DND-41 (cell line): ENCODE measurements around the gene IGFBP2.

Source experiments
- ATAC-seq: fragments of 200-7000 bp; cut with Tn5 transposase; 3 replicates; pipeline ENCODE4 v1.9.1; 2021; ENCODE audit warnings: low read depth; ENCODE audit not compliant: insufficient read depth
- DNase-seq: peaks from one replicate; pipeline ENCODE4 v3.0.0-alpha.2; 2020
- H2AFZ ChIP-seq: 2 replicates; pipeline ENCODE4 v1.6.0; 2012; ENCODE audit warnings: low read depth, low read length
- H3K27ac ChIP-seq: 2 replicates; pipeline ENCODE4 v1.5.1; 2012; ENCODE audit warnings: low read length, inconsistent platforms
- H3K27me3 ChIP-seq: fragments of 200-600 bp; sonication (generic); 2 replicates; pipeline ENCODE4 v1.6.0; 2012; ENCODE audit warnings: low read length, mild to moderate bottlenecking, inconsistent platforms; ENCODE audit not compliant: insufficient read depth, poor library complexity
- H3K36me3 ChIP-seq: 2 replicates; pipeline ENCODE4 v1.5.1; 2012; ENCODE audit warnings: low read length, inconsistent platforms; ENCODE audit not compliant: insufficient read depth
- H3K4me1 ChIP-seq: 2 replicates; pipeline ENCODE4 v1.5.1; 2012; ENCODE audit warnings: mild to moderate bottlenecking, low read length; ENCODE audit not compliant: insufficient read depth
- H3K4me2 ChIP-seq: 2 replicates; pipeline ENCODE4 v1.6.0; 2012; ENCODE audit warnings: mild to moderate bottlenecking, moderate library complexity, low read length, inconsistent platforms; ENCODE audit not compliant: insufficient read depth
- H3K4me3 ChIP-seq, 2 experiments: fragments of 200-600 bp in 1 of 2; shearing (Covaris generic) in 1 of 2; 2 replicates each; pipeline ENCODE4 v1.5.1; 2012 to 2016; ENCODE audit warnings: inconsistent platforms in 2 of 2, low read length in 2 of 2, mild to moderate bottlenecking in 2 of 2, low read depth in 1 of 2, moderate library complexity in 1 of 2
- H3K79me2 ChIP-seq: 2 replicates; pipeline ENCODE4 v1.6.0; 2012; ENCODE audit warnings: low read length, inconsistent platforms; ENCODE audit not compliant: insufficient read depth
- H3K9ac ChIP-seq: 2 replicates; pipeline ENCODE4 v1.6.0; 2012; ENCODE audit warnings: low read depth, mild to moderate bottlenecking, inconsistent platforms, low read length, moderate library complexity
- H3K9me3 ChIP-seq: 2 replicates; pipeline ENCODE4 v1.5.1; 2012; ENCODE audit warnings: low read length, moderate library complexity, mild to moderate bottlenecking, inconsistent platforms; ENCODE audit not compliant: insufficient read depth, severe bottlenecking
- H4K20me1 ChIP-seq: 2 replicates; pipeline ENCODE4 v1.6.0; 2012; ENCODE audit warnings: low read length; ENCODE audit not compliant: insufficient read depth
- CTCF ChIP-seq: IDR thresholded peaks from 2 replicates; pipeline ENCODE4 v1.5.1; 2012; ENCODE audit warnings: borderline replicate concordance, low read length, moderate library complexity, mild to moderate bottlenecking; ENCODE audit not compliant: poor library complexity, severe bottlenecking; ENCODE audit errors: extremely low read depth
- EZH2 ChIP-seq: IDR thresholded peaks from 3 replicates; pipeline ENCODE4 v1.6.1; 2012; ENCODE audit warnings: borderline replicate concordance, low read depth, mild to moderate bottlenecking, moderate library complexity, low read length, inconsistent platforms; ENCODE audit not compliant: severe bottlenecking

Gene IGFBP2

DNA sequence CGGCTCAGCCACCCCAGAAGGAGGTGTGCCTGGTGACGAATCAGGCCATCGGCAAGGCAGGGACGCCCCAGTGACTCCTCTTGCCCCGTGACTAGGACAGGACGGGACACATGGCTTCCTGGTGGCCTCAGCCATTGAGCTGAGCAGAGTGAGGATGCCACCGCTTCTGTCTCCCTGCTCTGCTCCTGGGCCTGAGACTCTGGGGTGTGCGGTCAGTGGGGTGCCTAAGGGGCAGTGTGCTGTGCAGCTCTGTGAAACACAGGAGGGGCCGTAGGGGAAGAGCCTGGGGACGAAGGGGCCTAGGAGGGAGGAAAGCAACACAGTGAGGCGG lies 37.8 kb downstream of the IGFBP2 start:
- Histone ChIP-seq H3K4me3 (no peak overlapping the region), H3K79me2 (no peaks in the 10 kb centered on the region), H3K4me1 (no peaks in the 10 kb centered on the region), H3K9me3 (no peaks in the 10 kb centered on the region), H3K9ac (no peak overlapping the region), H3K4me2 (no peak overlapping the region), H4K20me1 (peaks cover 5% of the 10 kb centered on the region; the same call in 1 of the 2 replicates), H3K36me3 (peaks cover 4% of the 10 kb centered on the region; the same call in 1 of the 2 replicates), H2AFZ (no peak overlapping the region), H3K27me3 (peaks cover 1% of the 10 kb centered on the region), H3K27ac (no peak overlapping the region)
- no peak for ATAC-seq
- no peak for TF ChIP-seq EZH2
- TF ChIP-seq CTCF = no peak
- no peak for DNase-seq

DNA sequence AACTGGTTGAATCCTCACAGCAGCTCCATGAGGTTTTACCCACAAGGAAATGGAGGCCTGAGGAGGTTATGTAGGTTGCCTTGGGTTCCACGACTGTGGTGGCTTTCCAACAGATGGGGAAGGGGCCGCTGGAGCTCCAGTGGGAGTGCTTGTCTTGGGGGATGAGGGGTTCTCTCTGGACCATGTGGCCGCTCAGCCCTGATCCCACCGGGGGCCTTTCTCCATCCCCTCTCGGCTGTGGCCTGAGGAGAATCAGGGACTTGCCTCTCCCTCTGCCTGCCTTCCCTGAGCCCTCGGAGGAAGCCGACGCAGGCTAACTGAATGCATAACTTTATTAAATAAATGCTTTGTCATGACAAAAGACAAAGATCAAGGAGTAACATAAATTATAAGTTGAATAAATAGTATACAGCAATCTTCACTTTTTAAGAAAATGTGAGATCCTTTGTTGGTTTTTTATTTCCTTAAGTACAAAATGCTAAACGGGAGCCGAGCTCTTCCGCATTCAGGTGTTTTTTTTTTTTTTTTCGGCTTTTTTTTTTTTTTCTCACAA lies 38.6 kb downstream of the IGFBP2 start:
- Histone ChIP-seq H3K4me1 (no peaks in the 10 kb centered on the region), H3K9ac (no peak overlapping the region), H2AFZ (no peak overlapping the region), H3K36me3 (no peaks in the 10 kb centered on the region; the same call in 1 of the 2 replicates), H3K27me3 (peaks cover 4% of the 10 kb centered on the region), H3K4me3 (no peak overlapping the region), H4K20me1 (no peaks in the 10 kb centered on the region), H3K4me2 (no peak overlapping the region), H3K9me3 (no peaks in the 10 kb centered on the region), H3K27ac (no peak overlapping the region), H3K79me2 (no peaks in the 10 kb centered on the region)
- TF ChIP-seq CTCF (no peak), EZH2 (no peak)
- no peak for DNase-seq
- ATAC-seq = no peak

GRCh38 chr2:216672466-216672865 lies 39.2 kb downstream of the IGFBP2 start:
- Histone ChIP-seq H3K27me3 (peaks cover 4% of the 10 kb centered on the region), H3K9me3 (no peaks in the 10 kb centered on the region), H3K4me2 (no peak overlapping the region), H2AFZ (no peak overlapping the region), H3K4me1 (no peaks in the 10 kb centered on the region), H3K36me3 (no peaks in the 10 kb centered on the region), H4K20me1 (no peaks in the 10 kb centered on the region), H3K27ac (no peak overlapping the region), H3K79me2 (no peaks in the 10 kb centered on the region), H3K4me3 (no peak overlapping the region), H3K9ac (no peak overlapping the region)
- DNase-seq (no peak), ATAC-seq (no peak)
- TF ChIP-seq CTCF (no peak), EZH2 (no peak)

- Histone ChIP-seq H4K20me1 (no peaks in the 10 kb centered on the region), H3K79me2 (no peaks in the 10 kb centered on the region), H2AFZ (no peak overlapping the region), H3K4me1 (no peaks in the 10 kb centered on the region), H3K36me3 (no peaks in the 10 kb centered on the region), H3K9ac (no peak overlapping the region), H3K27ac (no peak overlapping the region), H3K4me2 (no peak overlapping the region), H3K9me3 (no peaks in the 10 kb centered on the region), H3K4me3 (no peak overlapping the region), H3K27me3 (peaks cover 4% of the 10 kb centered on the region)
- ATAC-seq (no peak), DNase-seq (no peak)
- TF ChIP-seq CTCF = no peak
- TF ChIP-seq EZH2 = no peak
Measured at GRCh38 chr2:216673021-216673420, 39.8 kb downstream of the IGFBP2 start.
